Gastroesophageal sphincter (tissue), 4 donors: ENCODE results near the gene TBC1D5. TPM values are rescaled to one million over a fixed set of nuclear protein-coding genes. Genes with fewer than 3 reads are reported as not detected.
"Not testable (repeated sequence)": the region's sequence is repeated elsewhere in the genome, so short reads cannot be mapped to it uniquely, and the experiment has no call there.

Experiments
- ATAC-seq: fragments of 150-250 bp; one replicate; pipeline ENCODE4 v1.9.1; 2016; ENCODE audit warnings: mild to moderate bottlenecking, moderate library complexity
- H3K27ac ChIP-seq, 4 donors: fragments of 200-600 bp; sonication (generic) in 3 of 4; 1 replicate in 3 of 4; 2 replicates in 1 of 4; pipeline ENCODE4 v1.5.1; 2016 to 2019
- H3K27me3 ChIP-seq: fragments of 200-600 bp; sonication (generic); one replicate; pipeline ENCODE4 v1.5.1; 2019
- H3K36me3 ChIP-seq, 2 donors: fragments of 200-600 bp; sonication (generic); one replicate each; pipeline ENCODE4 v1.5.1; 2019; ENCODE audit warnings: control low read depth in 1 of 2
- H3K4me1 ChIP-seq, 3 donors: fragments of 200-600 bp; sonication (generic); 1 replicate in 2 of 3; 2 replicates in 1 of 3; pipeline ENCODE4 v1.5.1; 2016 to 2019; ENCODE audit warnings: control low read depth in 2 of 3
- H3K4me3 ChIP-seq, 2 donors: fragments of 200-600 bp; sonication (generic); one replicate each; pipeline ENCODE4 v1.5.1; 2019; ENCODE audit warnings: mild to moderate bottlenecking in 1 of 2, moderate library complexity in 1 of 2
- H3K9me3 ChIP-seq, 3 donors: fragments of 200-600 bp; sonication (generic); one replicate each; pipeline ENCODE4 v1.5.1; 2017 to 2019; ENCODE audit warnings: control low read depth in 2 of 3
- CTCF ChIP-seq, 4 experiments: fragments of 200-600 bp in 2 of 4; fragments of 450-650 bp in 2 of 4; sonication (generic) in 1 of 4; IDR thresholded peaks; one replicate each; pipeline ENCODE4 v1.5.1; 2017 to 2019; ENCODE audit warnings: antibody characterized with exemption in 4 of 4, mild to moderate bottlenecking in 2 of 4, moderate library complexity in 2 of 4
- EP300 ChIP-seq: sonication (generic); formaldehyde crosslinking; IDR thresholded peaks from one replicate; pipeline ENCODE4 v1.6.1; 2017; ENCODE audit warnings: antibody characterized with exemption, mild to moderate bottlenecking
- POLR2A ChIP-seq, 2 donors: fragments of 450-650 bp; IDR thresholded peaks; one replicate each; pipeline ENCODE4 v1.6.1; 2017; ENCODE audit warnings: antibody characterized with exemption in 2 of 2, mild to moderate bottlenecking in 2 of 2, moderate library complexity in 1 of 2
- POLR2AphosphoS5 ChIP-seq: sonication (generic); formaldehyde crosslinking; IDR thresholded peaks from one replicate; pipeline ENCODE4 v1.6.1; 2017; ENCODE audit warnings: antibody characterized with exemption
- WGBS, 2 donors: methylation state at CpG; one replicate each; pipeline ENCODE4 v1.1.5; 2018; ENCODE audit warnings: low coverage in 1 of 2; 5-methylcytosine and 5-hydroxymethylcytosine counted together
- total RNA-seq, 4 donors: library from RNA; depleted of rRNA; stranded (reverse); fragments of >200 nt; gene quantifications; one replicate each; pipeline ENCODE4 v1.1.0, GENCODE V29; 2016

Gene TBC1D5
- total RNA-seq, 4 donors from 2014 or later, result 59.5 to 66.6 (median 61.6) TPM

GRCh38 chr3:17775073-17775472 lies 32.6 kb upstream of the TBC1D5 start:
- no peak for ATAC-seq
- H3K27ac ChIP-seq, result no peak overlapping the region
- no peaks in the 10 kb centered on the region for H3K27me3 ChIP-seq
- H3K4me3 ChIP-seq, result no peak overlapping the region
- H3K36me3 ChIP-seq, result no peaks in the 10 kb centered on the region
- peaks cover 0 to 4% (median 0%) of the 10 kb centered on the region in 3 donors for H3K9me3 ChIP-seq
- TF ChIP-seq POLR2A (IDR thresholded peaks at IDR 0.05), result no peak
- TF ChIP-seq POLR2AphosphoS5, result no peak
- TF ChIP-seq CTCF (IDR thresholded peaks at IDR 0.05), result no peak
- no peak for TF ChIP-seq EP300
- H3K4me1 ChIP-seq, result no peaks in the 10 kb centered on the region
- WGBS, 2 donors, result 77 to 91% methylated on average over 5 to 6 of the region's 8 CpGs

GRCh38 chr3:17774180-17774910 lies 31.9 kb upstream of the TBC1D5 start:
- not testable (repeated sequence) for H3K27me3 ChIP-seq, H3K27ac ChIP-seq, ATAC-seq, H3K4me3 ChIP-seq, H3K9me3 ChIP-seq, H3K36me3 ChIP-seq, H3K4me1 ChIP-seq
- 89 to 100% methylated on average over 3 to 8 of the region's 10 CpGs for WGBS, 2 donors

GRCh38 chr3:17772556-17772955 lies 30.1 kb upstream of the TBC1D5 start:
- 93 to 100% methylated on average over 3 of the region's 3 CpGs for WGBS, 2 donors
- ATAC-seq, result no peak
- H3K27ac ChIP-seq, result no peak overlapping the region
- H3K4me3 ChIP-seq, result no peak overlapping the region
- H3K27me3 ChIP-seq, result no peaks in the 10 kb centered on the region
- no peaks in the 10 kb centered on the region for H3K4me1 ChIP-seq
- no peak for TF ChIP-seq CTCF (IDR thresholded peaks at IDR 0.05)
- TF ChIP-seq EP300, result no peak
- H3K9me3 ChIP-seq, result peaks cover 0 to 4% (median 0%) of the 10 kb centered on the region in 3 donors
- no peaks in the 10 kb centered on the region for H3K36me3 ChIP-seq

- H3K36me3 ChIP-seq, result no peaks in the 10 kb centered on the region
- TF ChIP-seq POLR2A (IDR thresholded peaks at IDR 0.05) (no peak), POLR2AphosphoS5 (no peak), CTCF (IDR thresholded peaks at IDR 0.05) (no peak), EP300 (no peak)
- H3K4me1 ChIP-seq, result no peaks in the 10 kb centered on the region
- 65 to 91% methylated on average over 2 of the region's 2 CpGs for WGBS, 2 donors
- H3K4me3 ChIP-seq, result no peak overlapping the region
- no peaks in the 10 kb centered on the region for H3K27me3 ChIP-seq
- no peak overlapping the region for H3K27ac ChIP-seq
- peaks cover 0 to 4% (median 0%) of the 10 kb centered on the region in 3 donors for H3K9me3 ChIP-seq
- ATAC-seq, result no peak
Observed at GRCh38 chr3:17771177-17772017, 29.0 kb upstream of the TBC1D5 start.

GRCh38 chr3:17770682-17771081 lies 28.3 kb upstream of the TBC1D5 start:
- Histone ChIP-seq H3K27ac (no peak overlapping the region), H3K4me3 (no peak overlapping the region), H3K9me3 (peaks cover 0 to 4% (median 0%) of the 10 kb centered on the region in 3 donors), H3K4me1 (no peaks in the 10 kb centered on the region), H3K27me3 (no peaks in the 10 kb centered on the region), H3K36me3 (no peaks in the 10 kb centered on the region)
- TF ChIP-seq EP300, result no peak
- no peak for TF ChIP-seq CTCF (IDR thresholded peaks at IDR 0.05)
- TF ChIP-seq POLR2AphosphoS5, result no peak
- TF ChIP-seq POLR2A (IDR thresholded peaks at IDR 0.05), result no peak
- no peak for ATAC-seq
